Neural cell (in vitro differentiated cells): ENCODE results near the gene MTMR8. TPM values are rescaled to one million over a fixed set of nuclear protein-coding genes. Genes with fewer than 3 reads are reported as not detected.

Experiments
- H2AFZ ChIP-seq: fragments of 200-600, 300-800 bp; sonication (generic), shearing (Covaris generic); 2 replicates; pipeline ENCODE4 v1.6.0; 2014; ENCODE audit warnings: low read depth, mild to moderate bottlenecking, antibody characterized with exemption, low read length, moderate library complexity
- H3F3A ChIP-seq: fragments of 200-600 bp; shearing (Covaris generic); 2 replicates; pipeline ENCODE4 v1.6.1; 2016; ENCODE audit warnings: mild to moderate bottlenecking, moderate library complexity, mixed read lengths, antibody characterized with exemption, low read length; ENCODE audit not compliant: insufficient read depth, poor library complexity, severe bottlenecking
- H3K27ac ChIP-seq: fragments of 200-600, 300-800 bp; sonication (generic), shearing (Covaris generic); 2 replicates; pipeline ENCODE4 v1.5.1; 2014; ENCODE audit warnings: mild to moderate bottlenecking, low read length, moderate library complexity
- H3K27me3 ChIP-seq: fragments of 300-800, 200-600 bp; sonication (generic), shearing (Covaris generic); 2 replicates; pipeline ENCODE4 v1.6.0; 2014; ENCODE audit warnings: mild to moderate bottlenecking, low read depth, low read length, moderate library complexity; ENCODE audit not compliant: insufficient read depth
- H3K36me3 ChIP-seq: fragments of 300-800, 200-600 bp; sonication (generic), shearing (Covaris generic); 2 replicates; pipeline ENCODE4 v1.5.1; 2014; ENCODE audit warnings: mild to moderate bottlenecking, antibody characterized with exemption, low read length, moderate library complexity; ENCODE audit not compliant: insufficient read depth
- H3K4me2 ChIP-seq: fragments of 300-800, 200-600 bp; sonication (generic), shearing (Covaris generic); 2 replicates; pipeline ENCODE4 v1.6.0; 2014; ENCODE audit warnings: mild to moderate bottlenecking, low read length
- H3K4me3 ChIP-seq: fragments of 300-800, 200-600 bp; sonication (generic), shearing (Covaris generic); 2 replicates; pipeline ENCODE4 v1.5.1; 2014; ENCODE audit warnings: mild to moderate bottlenecking, low read length, moderate library complexity
- H3K79me2 ChIP-seq: fragments of 200-600 bp; shearing (Covaris generic); replicated peaks from 2 replicates; pipeline ENCODE4 v1.6.0; 2014; ENCODE audit warnings: mild to moderate bottlenecking, low read length, moderate library complexity; ENCODE audit not compliant: insufficient read depth
- H3K9ac ChIP-seq: fragments of 300-800, 200-600 bp; sonication (generic), shearing (Covaris generic); 2 replicates; pipeline ENCODE4 v1.6.1; 2016; ENCODE audit warnings: mild to moderate bottlenecking, low read length, mixed read lengths
- H3K9me2 ChIP-seq: fragments of 200-600 bp; shearing (Covaris generic); 2 replicates; pipeline ENCODE4 v1.6.1; 2016; ENCODE audit warnings: mild to moderate bottlenecking, low read length, mixed read lengths; ENCODE audit not compliant: insufficient read depth
- H3K9me3 ChIP-seq: fragments of 200-600, 300-800 bp; sonication (generic), shearing (Covaris generic); 2 replicates; pipeline ENCODE4 v1.6.1; 2016; ENCODE audit warnings: mild to moderate bottlenecking, mixed run types, low read length, moderate library complexity, mixed read lengths
- H4K20me1 ChIP-seq: fragments of 200-600 bp; shearing (Covaris generic); 2 replicates; pipeline ENCODE4 v1.6.1; 2016; ENCODE audit warnings: mild to moderate bottlenecking, mixed run types; ENCODE audit not compliant: insufficient read depth
- CTCF ChIP-seq: fragments of 450-650 bp; IDR thresholded peaks from 2 replicates; pipeline ENCODE4 v1.5.1; 2014; ENCODE audit warnings: antibody characterized with exemption, mild to moderate bottlenecking, moderate library complexity; ENCODE audit not compliant: poor library complexity, severe bottlenecking
- EP300 ChIP-seq: fragments of 450-650 bp; conservative IDR thresholded peaks from 2 replicates; pipeline ENCODE4 v1.6.1; 2014; ENCODE audit warnings: antibody characterized with exemption, mild to moderate bottlenecking, moderate library complexity; ENCODE audit not compliant: poor library complexity, severe bottlenecking
- EZH2 ChIP-seq: fragments of 200-600, 300-800 bp; shearing (Covaris generic), sonication (generic); IDR thresholded peaks from 2 replicates; pipeline ENCODE4 v1.6.1; 2014; ENCODE audit warnings: antibody characterized with exemption, low read length, borderline replicate concordance, mild to moderate bottlenecking; ENCODE audit not compliant: insufficient read depth, poor library complexity, severe bottlenecking
- MXI1 ChIP-seq: fragments of 450-650 bp; conservative IDR thresholded peaks from 2 replicates; pipeline ENCODE4 v1.6.1; 2014; ENCODE audit warnings: antibody characterized with exemption, mild to moderate bottlenecking; ENCODE audit not compliant: poor library complexity, severe bottlenecking
- POLR2AphosphoS5 ChIP-seq: IDR thresholded peaks from 2 replicates; pipeline ENCODE4 v1.6.1; 2012
- RAD21 ChIP-seq: fragments of 450-650 bp; conservative IDR thresholded peaks from 2 replicates; pipeline ENCODE4 v1.6.1; 2014; ENCODE audit warnings: antibody characterized with exemption, mild to moderate bottlenecking, moderate library complexity
- REST ChIP-seq: IDR thresholded peaks from 2 replicates; pipeline ENCODE4 v1.6.1; 2012; ENCODE audit warnings: borderline replicate concordance
- SMC3 ChIP-seq: fragments of 450-650 bp; conservative IDR thresholded peaks from 2 replicates; pipeline ENCODE4 v1.6.1; 2014; ENCODE audit warnings: antibody characterized with exemption, mild to moderate bottlenecking, moderate library complexity; ENCODE audit not compliant: poor library complexity
- TAF1 ChIP-seq: IDR thresholded peaks from 2 replicates; pipeline ENCODE4 v1.6.1; 2012; ENCODE audit warnings: low read depth
- polyA plus RNA-seq: library from polyadenylated mRNA; depleted of rRNA; stranded (reverse); fragments of >200 nt; gene quantifications from 2 replicates; pipeline ENCODE4 v1.2.3, GENCODE V29; 2014

The MTMR8 gene
- polyA plus RNA-seq, 1 donor from 2014 or later, result 1.8 TPM

GRCh38 chrX:64338296-64338695, 57.0 kb downstream of the MTMR8 start:
- no peak overlapping the region for H3K27ac ChIP-seq
- no peak overlapping the region for H3K4me2 ChIP-seq
- H3K9me2 ChIP-seq, result no peaks in the 10 kb centered on the region
- no peak overlapping the region for H3K9ac ChIP-seq
- no peak overlapping the region for H3K4me3 ChIP-seq
- no peaks in the 10 kb centered on the region for H3F3A ChIP-seq
- H2AFZ ChIP-seq, result no peak overlapping the region
- H3K9me3 ChIP-seq, result no peaks in the 10 kb centered on the region
- H4K20me1 ChIP-seq, result no peaks in the 10 kb centered on the region
- TF ChIP-seq REST (no peak), POLR2AphosphoS5 (no peak), SMC3 (no peak), EZH2 (no peak), EP300 (no peak), RAD21 (no peak), TAF1 (no peak), CTCF (no peak), MXI1 (no peak)
- no peaks in the 10 kb centered on the region for H3K79me2 ChIP-seq
- no peaks in the 10 kb centered on the region for H3K36me3 ChIP-seq
- H3K27me3 ChIP-seq, result no peaks in the 10 kb centered on the region

- no peaks in the 10 kb centered on the region for H3K27me3 ChIP-seq
Measured at GRCh38 chrX:64334467-64334866, 60.8 kb downstream of the MTMR8 start.

More at GRCh38 chrX:64334467-64334866, 60.8 kb downstream of the MTMR8 start:
- no peak overlapping the region for H3K4me2 ChIP-seq
- H3K9ac ChIP-seq, result no peak overlapping the region
- no peaks in the 10 kb centered on the region for H3F3A ChIP-seq
- no peaks in the 10 kb centered on the region for H3K9me2 ChIP-seq
- H3K36me3 ChIP-seq, result no peaks in the 10 kb centered on the region
- H3K4me3 ChIP-seq, result no peak overlapping the region
- H3K27ac ChIP-seq, result no peak overlapping the region
- H4K20me1 ChIP-seq, result no peaks in the 10 kb centered on the region
- no peaks in the 10 kb centered on the region for H3K9me3 ChIP-seq
- no peak for TF ChIP-seq SMC3
- TF ChIP-seq TAF1, result no peak
- no peak for TF ChIP-seq CTCF
- TF ChIP-seq REST, result no peak
- no peak for TF ChIP-seq EZH2
- no peak for TF ChIP-seq EP300
- TF ChIP-seq RAD21, result no peak
- TF ChIP-seq POLR2AphosphoS5, result no peak
- H3K79me2 ChIP-seq, result no peaks in the 10 kb centered on the region
- H2AFZ ChIP-seq, result no peak overlapping the region
